ENCODE measurements around the gene PEX14. TPM values are rescaled to one million over a fixed set of nuclear protein-coding genes. Genes with fewer than 3 reads are reported as not detected.

The PEX14 gene
- total RNA-seq, 1 experiment from 2014 or later, result 9.1 TPM

DNA sequence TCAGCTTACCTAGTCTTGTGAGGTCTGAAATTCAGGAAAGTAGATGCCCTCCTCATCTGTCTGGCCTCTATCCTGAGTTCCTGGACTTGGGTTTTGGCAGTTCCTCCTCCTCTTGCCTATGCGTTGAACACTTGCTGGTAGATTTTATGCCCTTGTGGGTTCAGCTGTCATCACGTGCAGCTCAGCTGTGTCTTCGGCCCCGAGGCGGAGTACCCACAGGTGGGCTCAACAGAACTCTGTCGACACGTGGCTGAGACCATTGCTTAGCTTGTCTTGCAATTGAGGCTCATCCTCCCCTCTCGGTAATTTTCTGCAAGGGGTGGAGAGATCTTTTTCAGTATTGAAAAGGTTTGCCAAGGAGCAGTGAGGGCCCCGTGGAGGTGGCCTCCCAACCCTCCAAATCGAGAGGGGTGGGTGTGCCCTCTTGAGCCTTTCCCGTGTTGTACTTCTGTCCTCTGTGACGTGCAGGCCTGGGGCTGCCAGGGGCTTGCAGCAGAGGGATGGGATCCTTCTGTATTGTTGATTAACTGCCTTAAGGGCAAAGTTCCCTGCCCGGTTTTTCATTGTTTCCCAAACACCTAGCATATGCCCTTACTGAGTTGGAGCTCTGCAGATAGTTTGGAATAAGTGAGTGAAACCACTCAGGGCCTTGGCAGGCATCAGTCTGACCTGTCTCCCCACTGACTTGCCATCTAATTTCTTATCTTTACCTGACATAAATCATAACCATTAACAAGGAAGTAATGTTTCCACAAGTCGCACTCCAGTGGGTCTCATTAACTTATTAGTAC, 41.6 kb upstream of the PEX14 start:
- Histone ChIP-seq H3K4me2 (ENCODE audit: low read depth, low read length, poor library complexity, severe bottlenecking) (peak overlapping the region; percentile 86), H3K9me2 (replicated peaks; ENCODE audit: insufficient read depth, low read length) (no peaks in the 10 kb centered on the region), H3K9me3 (ENCODE audit: low read length) (no peaks in the 10 kb centered on the region), H2AFZ (ENCODE audit: low read length) (0 out of 2 replicates have a peak overlapping the region, but pooled peaks have one; percentile 74), H3K27me3 (ENCODE audit: low read length) (no peaks in the 10 kb centered on the region; the same call in 1 of the 2 replicates), H3K4me1 (ENCODE audit: low read length) (peaks cover 40% of the 10 kb centered on the region), H3K36me3 (ENCODE audit: insufficient read depth, low read length) (no peaks in the 10 kb centered on the region), H3K79me2 (ENCODE audit: low read length) (peaks cover 42% of the 10 kb centered on the region), H3K27ac (ENCODE audit: low read length) (no peak overlapping the region), H3K9ac (ENCODE audit: low read length) (peak overlapping the region; percentile 15; the same call in 1 of the 2 replicates), H4K20me1 (ENCODE audit: insufficient read depth, low read depth, low read length) (no peaks in the 10 kb centered on the region), H3K4me3 (ENCODE audit: low read length) (no peak overlapping the region)
- peak; percentile 15 for DNase-seq

DNA sequence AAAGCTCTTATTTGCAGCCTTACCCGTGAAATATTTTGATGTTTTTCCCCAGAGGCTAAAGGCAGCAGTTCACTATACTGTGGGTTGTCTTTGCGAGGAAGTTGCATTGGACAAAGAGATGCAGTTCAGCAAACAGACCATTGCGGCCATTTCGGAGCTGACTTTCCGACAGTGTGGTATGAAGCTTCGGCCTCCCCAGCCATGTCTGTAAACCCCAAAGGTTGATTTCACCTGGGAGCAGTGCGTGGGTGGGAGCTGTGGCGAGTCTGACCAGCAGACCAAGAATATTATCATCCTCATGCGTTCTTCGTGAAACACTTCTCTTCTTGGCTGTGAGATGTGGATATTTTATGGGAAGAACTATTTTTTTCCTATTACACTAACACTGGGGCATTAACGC, 41.0 kb upstream of the PEX14 start:
- Histone ChIP-seq H3K9ac (ENCODE audit: low read length) (peak overlapping the region; percentile 15; the same call in 1 of the 2 replicates), H3K4me3 (ENCODE audit: low read length) (no peak overlapping the region), H4K20me1 (ENCODE audit: insufficient read depth, low read depth, low read length) (no peaks in the 10 kb centered on the region), H3K4me1 (ENCODE audit: low read length) (peaks cover 40% of the 10 kb centered on the region), H2AFZ (ENCODE audit: low read length) (peak overlapping the region; percentile 74; the same call in 1 of the 2 replicates), H3K4me2 (ENCODE audit: low read depth, low read length, poor library complexity, severe bottlenecking) (peak overlapping the region; percentile 86), H3K9me2 (replicated peaks; ENCODE audit: insufficient read depth, low read length) (no peaks in the 10 kb centered on the region), H3K27me3 (ENCODE audit: low read length) (no peaks in the 10 kb centered on the region; the same call in 1 of the 2 replicates), H3K36me3 (ENCODE audit: insufficient read depth, low read length) (no peaks in the 10 kb centered on the region), H3K9me3 (ENCODE audit: low read length) (no peaks in the 10 kb centered on the region), H3K79me2 (ENCODE audit: low read length) (peaks cover 42% of the 10 kb centered on the region), H3K27ac (ENCODE audit: low read length) (no peak overlapping the region; the same call in 1 of the 2 replicates)
- DNase-seq, result peak; percentile 44

DNA sequence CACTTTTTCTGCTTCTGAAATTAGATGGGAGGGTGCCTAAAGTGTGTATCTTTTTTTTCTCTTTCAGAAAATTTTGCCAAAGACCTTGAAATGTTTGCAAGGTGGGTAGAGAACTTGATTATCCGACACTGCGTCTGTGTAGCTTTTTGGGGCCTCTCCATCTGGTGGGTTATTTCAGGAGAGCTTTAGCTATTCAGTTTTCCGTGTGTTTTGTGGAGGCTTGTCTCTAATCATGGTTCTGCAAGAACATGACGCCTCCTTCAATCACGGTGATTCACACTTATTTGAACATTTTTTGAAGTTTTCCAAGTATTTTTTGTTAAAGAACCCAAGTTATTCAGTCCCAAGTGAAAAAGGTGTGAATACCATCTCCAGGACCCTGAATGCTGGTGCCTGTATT, 40.2 kb upstream of the PEX14 start:
- no peaks in the 10 kb centered on the region for H3K36me3 ChIP-seq (ENCODE audit: insufficient read depth, low read length)
- DNase-seq, result no peak

DNA sequence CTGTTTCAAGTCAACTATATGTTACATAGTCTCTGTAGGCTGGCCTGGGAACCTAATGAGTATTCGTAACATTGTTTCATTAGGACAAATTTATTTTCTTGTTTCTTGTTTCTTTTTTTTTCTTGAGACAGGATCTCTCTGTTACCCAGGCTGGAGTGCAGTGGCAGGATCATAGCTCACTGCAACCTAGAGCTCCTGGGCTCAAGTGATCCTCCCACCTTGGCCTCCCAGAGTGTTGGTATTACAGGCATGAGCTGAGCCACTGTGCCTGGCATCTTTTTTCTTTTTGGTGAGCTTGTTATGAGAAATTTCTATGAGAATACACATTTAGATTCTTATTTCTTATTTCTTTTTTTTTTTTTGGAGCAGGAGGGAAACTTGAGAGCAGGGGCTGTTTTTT, 37.7 kb upstream of the PEX14 start:
- no peaks in the 10 kb centered on the region for H3K36me3 ChIP-seq (ENCODE audit: insufficient read depth, low read length)
- no peak overlapping the region for H3K4me2 ChIP-seq (ENCODE audit: low read depth, low read length, poor library complexity, severe bottlenecking)
- no peaks in the 10 kb centered on the region for H3K9me2 ChIP-seq (replicated peaks; ENCODE audit: insufficient read depth, low read length)
- no peaks in the 10 kb centered on the region for H4K20me1 ChIP-seq (ENCODE audit: insufficient read depth, low read depth, low read length)
- H3K4me1 ChIP-seq (ENCODE audit: low read length), result peaks cover 22% of the 10 kb centered on the region
- H3K79me2 ChIP-seq (ENCODE audit: low read length), result peaks cover 31% of the 10 kb centered on the region
- peak; percentile 24 for DNase-seq
- no peak overlapping the region for H3K4me3 ChIP-seq (ENCODE audit: low read length)
- no peaks in the 10 kb centered on the region for H3K27me3 ChIP-seq (ENCODE audit: low read length)
- H2AFZ ChIP-seq (ENCODE audit: low read length), result no peak overlapping the region
- no peak overlapping the region for H3K9ac ChIP-seq (ENCODE audit: low read length)
- H3K27ac ChIP-seq (ENCODE audit: low read length), result no peak overlapping the region
- H3K9me3 ChIP-seq (ENCODE audit: low read length), result no peaks in the 10 kb centered on the region

More for the DNA sequence above, 40.2 kb upstream of the PEX14 start:
- Histone ChIP-seq H3K9me2 (replicated peaks; ENCODE audit: insufficient read depth, low read length) (no peaks in the 10 kb centered on the region), H4K20me1 (ENCODE audit: insufficient read depth, low read depth, low read length) (no peaks in the 10 kb centered on the region), H3K4me2 (ENCODE audit: low read depth, low read length, poor library complexity, severe bottlenecking) (no peak overlapping the region), H3K9me3 (ENCODE audit: low read length) (no peaks in the 10 kb centered on the region), H3K27me3 (ENCODE audit: low read length) (no peaks in the 10 kb centered on the region), H3K27ac (ENCODE audit: low read length) (no peak overlapping the region), H3K9ac (ENCODE audit: low read length) (no peak overlapping the region), H3K4me1 (ENCODE audit: low read length) (peaks cover 37% of the 10 kb centered on the region), H3K4me3 (ENCODE audit: low read length) (no peak overlapping the region), H2AFZ (ENCODE audit: low read length) (no peak overlapping the region), H3K79me2 (ENCODE audit: low read length) (peaks cover 42% of the 10 kb centered on the region)

DNA sequence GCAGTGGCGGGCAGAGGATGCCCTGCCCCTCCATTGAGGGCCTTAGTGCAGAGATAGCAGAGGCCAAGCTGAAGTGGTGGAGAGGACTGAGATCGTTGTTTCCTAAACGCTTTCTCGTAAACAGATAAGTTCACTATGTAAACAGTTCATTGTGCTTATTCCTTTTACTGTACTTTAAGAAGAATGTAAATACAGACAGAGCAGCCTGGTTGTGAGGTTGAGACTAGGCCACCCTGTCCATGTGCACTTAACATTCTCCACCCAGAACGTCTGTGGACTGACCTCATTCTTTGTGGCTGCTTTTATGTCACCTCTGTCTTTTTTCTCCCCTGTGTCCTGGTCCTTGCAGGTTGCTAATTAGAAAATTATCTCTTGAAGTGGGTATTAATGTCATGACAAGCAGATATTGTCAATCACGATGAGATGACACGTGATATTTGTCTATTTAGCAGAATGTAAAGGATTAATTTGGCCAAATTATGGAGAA, 36.0 kb upstream of the PEX14 start:
- Histone ChIP-seq H3K27ac (ENCODE audit: low read length) (no peak overlapping the region), H4K20me1 (ENCODE audit: insufficient read depth, low read depth, low read length) (no peaks in the 10 kb centered on the region), H3K9me2 (replicated peaks; ENCODE audit: insufficient read depth, low read length) (no peaks in the 10 kb centered on the region), H3K27me3 (ENCODE audit: low read length) (no peaks in the 10 kb centered on the region), H2AFZ (ENCODE audit: low read length) (no peak overlapping the region), H3K79me2 (ENCODE audit: low read length) (peaks cover 15% of the 10 kb centered on the region), H3K4me2 (ENCODE audit: low read depth, low read length, poor library complexity, severe bottlenecking) (no peak overlapping the region), H3K4me1 (ENCODE audit: low read length) (peaks cover 6% of the 10 kb centered on the region), H3K4me3 (ENCODE audit: low read length) (no peak overlapping the region), H3K36me3 (ENCODE audit: insufficient read depth, low read length) (no peaks in the 10 kb centered on the region), H3K9ac (ENCODE audit: low read length) (no peak overlapping the region), H3K9me3 (ENCODE audit: low read length) (no peaks in the 10 kb centered on the region)
- no peak for DNase-seq

DNA sequence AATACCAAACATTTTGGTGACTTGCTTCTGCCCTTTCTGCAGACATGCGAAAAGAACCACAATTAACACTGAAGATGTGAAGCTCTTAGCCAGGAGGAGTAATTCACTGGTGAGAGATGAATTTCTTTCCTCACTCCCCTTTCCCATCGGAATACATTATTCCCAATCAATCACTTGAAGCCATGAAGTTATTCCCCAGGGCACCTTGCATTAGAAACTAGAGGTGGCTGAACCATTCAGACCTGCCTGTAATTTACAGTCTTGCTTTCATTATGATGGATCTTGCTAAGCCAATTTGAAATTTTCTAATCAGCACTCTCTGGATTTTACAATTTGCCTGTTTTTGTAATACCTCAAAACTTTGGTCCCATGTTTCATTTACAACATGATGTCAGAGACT, 34.4 kb upstream of the PEX14 start:
- Histone ChIP-seq H2AFZ (ENCODE audit: low read length) (no peak overlapping the region), H3K27me3 (ENCODE audit: low read length) (no peaks in the 10 kb centered on the region), H3K79me2 (ENCODE audit: low read length) (0 out of 2 replicates have a peak, but pooled peaks cover 4% of the 10 kb centered on the region), H3K4me3 (ENCODE audit: low read length) (no peak overlapping the region), H3K36me3 (ENCODE audit: insufficient read depth, low read length) (no peaks in the 10 kb centered on the region), H3K4me1 (ENCODE audit: low read length) (no peaks in the 10 kb centered on the region), H3K27ac (ENCODE audit: low read length) (no peak overlapping the region), H3K9me2 (replicated peaks; ENCODE audit: insufficient read depth, low read length) (no peaks in the 10 kb centered on the region), H4K20me1 (ENCODE audit: insufficient read depth, low read depth, low read length) (no peaks in the 10 kb centered on the region), H3K9me3 (ENCODE audit: low read length) (no peaks in the 10 kb centered on the region), H3K9ac (ENCODE audit: low read length) (no peak overlapping the region), H3K4me2 (ENCODE audit: low read depth, low read length, poor library complexity, severe bottlenecking) (no peak overlapping the region)
- no peak for DNase-seq

DNA sequence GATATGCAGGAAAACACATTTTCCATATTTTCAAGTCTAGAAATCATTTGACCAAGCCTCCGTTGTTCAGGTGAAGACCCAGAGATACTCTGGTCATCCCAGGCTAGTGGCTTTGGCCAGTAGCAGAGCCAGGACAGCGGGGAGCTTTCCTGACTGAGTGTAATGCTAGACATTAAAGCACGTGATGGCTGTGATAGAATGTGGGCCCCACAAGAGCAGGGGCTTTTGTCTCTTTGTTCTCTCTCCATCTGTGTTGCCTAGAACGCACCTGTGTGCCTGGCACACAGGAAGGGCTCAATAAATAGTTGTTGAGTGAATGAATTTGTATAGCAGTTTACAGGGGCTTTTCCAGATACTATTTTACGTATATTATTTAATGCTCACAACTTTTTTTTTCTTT, 34.0 kb upstream of the PEX14 start:
- DNase-seq, result no peak
- no peak overlapping the region for H3K27ac ChIP-seq (ENCODE audit: low read length)
- H3K9ac ChIP-seq (ENCODE audit: low read length), result no peak overlapping the region

DNA sequence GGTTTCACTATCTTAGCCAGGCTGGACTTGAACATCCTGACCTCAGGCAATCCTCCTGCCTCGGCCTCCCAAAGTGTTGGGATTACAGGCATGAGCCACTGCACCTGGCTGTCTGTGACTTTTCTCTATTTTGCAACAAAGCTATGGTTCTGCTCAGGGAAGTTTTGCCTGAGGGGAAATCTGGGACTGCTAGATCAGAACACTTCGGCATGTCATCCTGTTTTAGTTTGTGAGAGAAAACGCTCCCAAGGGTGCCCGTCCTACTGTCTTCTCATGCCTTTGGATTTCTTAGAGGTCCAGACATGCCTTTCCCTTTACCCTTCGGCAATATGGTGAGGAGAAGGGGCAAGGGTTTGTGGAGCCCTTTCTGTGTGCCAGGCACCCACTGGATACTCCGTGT, 30.5 kb upstream of the PEX14 start:
- Histone ChIP-seq H4K20me1 (ENCODE audit: insufficient read depth, low read depth, low read length) (no peaks in the 10 kb centered on the region), H3K27me3 (ENCODE audit: low read length) (no peaks in the 10 kb centered on the region), H3K4me1 (ENCODE audit: low read length) (no peaks in the 10 kb centered on the region), H3K9me3 (ENCODE audit: low read length) (no peaks in the 10 kb centered on the region), H3K4me2 (ENCODE audit: low read depth, low read length, poor library complexity, severe bottlenecking) (no peak overlapping the region), H3K9me2 (replicated peaks; ENCODE audit: insufficient read depth, low read length) (no peaks in the 10 kb centered on the region), H3K79me2 (ENCODE audit: low read length) (0 out of 2 replicates have a peak, but pooled peaks cover 4% of the 10 kb centered on the region), H3K4me3 (ENCODE audit: low read length) (no peak overlapping the region), H3K36me3 (ENCODE audit: insufficient read depth, low read length) (no peaks in the 10 kb centered on the region), H2AFZ (ENCODE audit: low read length) (no peak overlapping the region), H3K9ac (ENCODE audit: low read length) (no peak overlapping the region), H3K27ac (ENCODE audit: low read length) (no peak overlapping the region)
- no peak for DNase-seq

More for the DNA sequence above, 34.0 kb upstream of the PEX14 start:
- no peaks in the 10 kb centered on the region for H3K4me1 ChIP-seq (ENCODE audit: low read length)
- H3K4me3 ChIP-seq (ENCODE audit: low read length), result no peak overlapping the region
- H3K36me3 ChIP-seq (ENCODE audit: insufficient read depth, low read length), result no peaks in the 10 kb centered on the region
- H2AFZ ChIP-seq (ENCODE audit: low read length), result no peak overlapping the region
- H3K27me3 ChIP-seq (ENCODE audit: low read length), result no peaks in the 10 kb centered on the region
- H4K20me1 ChIP-seq (ENCODE audit: insufficient read depth, low read depth, low read length), result no peaks in the 10 kb centered on the region
- H3K79me2 ChIP-seq (ENCODE audit: low read length), result 0 out of 2 replicates have a peak, but pooled peaks cover 4% of the 10 kb centered on the region
- H3K4me2 ChIP-seq (ENCODE audit: low read depth, low read length, poor library complexity, severe bottlenecking), result no peak overlapping the region
- no peaks in the 10 kb centered on the region for H3K9me2 ChIP-seq (replicated peaks; ENCODE audit: insufficient read depth, low read length)
- H3K9me3 ChIP-seq (ENCODE audit: low read length), result no peaks in the 10 kb centered on the region

Data from Karpas-422 (cell line).